ENCODE results near the gene NFXL1.

DNA sequence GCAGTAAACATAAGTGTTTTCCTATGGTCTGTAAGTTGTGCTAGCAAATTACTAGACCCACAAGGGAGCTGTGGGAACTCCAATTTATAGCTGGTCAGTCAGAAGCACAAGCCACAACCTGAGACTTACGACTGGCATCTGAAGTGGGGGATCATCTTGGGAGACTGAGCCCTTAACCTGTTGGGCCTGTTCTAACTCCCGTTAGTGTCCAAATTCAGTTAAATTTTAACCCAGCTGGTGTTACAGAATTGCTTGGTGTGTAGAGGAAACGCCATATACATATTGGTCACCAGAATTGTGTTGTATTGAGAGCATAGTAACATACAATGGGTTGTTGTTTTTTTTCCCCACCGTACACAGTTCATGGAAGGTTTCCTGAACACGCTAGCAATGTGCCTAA lies 25.1 kb upstream of the NFXL1 start:
- TF ChIP-seq, protein P1, sequence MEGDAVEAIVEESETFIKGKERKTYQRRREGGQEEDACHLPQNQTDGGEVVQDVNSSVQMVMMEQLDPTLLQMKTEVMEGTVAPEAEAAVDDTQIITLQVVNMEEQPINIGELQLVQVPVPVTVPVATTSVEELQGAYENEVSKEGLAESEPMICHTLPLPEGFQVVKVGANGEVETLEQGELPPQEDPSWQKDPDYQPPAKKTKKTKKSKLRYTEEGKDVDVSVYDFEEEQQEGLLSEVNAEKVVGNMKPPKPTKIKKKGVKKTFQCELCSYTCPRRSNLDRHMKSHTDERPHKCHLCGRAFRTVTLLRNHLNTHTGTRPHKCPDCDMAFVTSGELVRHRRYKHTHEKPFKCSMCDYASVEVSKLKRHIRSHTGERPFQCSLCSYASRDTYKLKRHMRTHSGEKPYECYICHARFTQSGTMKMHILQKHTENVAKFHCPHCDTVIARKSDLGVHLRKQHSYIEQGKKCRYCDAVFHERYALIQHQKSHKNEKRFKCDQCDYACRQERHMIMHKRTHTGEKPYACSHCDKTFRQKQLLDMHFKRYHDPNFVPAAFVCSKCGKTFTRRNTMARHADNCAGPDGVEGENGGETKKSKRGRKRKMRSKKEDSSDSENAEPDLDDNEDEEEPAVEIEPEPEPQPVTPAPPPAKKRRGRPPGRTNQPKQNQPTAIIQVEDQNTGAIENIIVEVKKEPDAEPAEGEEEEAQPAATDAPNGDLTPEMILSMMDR (IDR thresholded peaks at IDR 0.05): no peak
- no peak for TF ChIP-seq POLR2A (IDR thresholded peaks at IDR 0.05)
